Left renal cortex interstitium (tissue), 4 donors: ENCODE results near the gene ARHGAP24. TPM values are rescaled to one million over a fixed set of nuclear protein-coding genes. Genes with fewer than 3 reads are reported as not detected.
"Not testable (repeated sequence)": the region's sequence is repeated elsewhere in the genome, so short reads cannot be mapped to it uniquely, and the experiment has no call there.

Source experiments
- DNase-seq, 4 donors: peaks; one replicate each; pipeline ENCODE4 v3.0.0-alpha.2; 2013; ENCODE audit warnings: low read depth in 4 of 4, low spot score in 2 of 4, missing footprints in 1 of 4
- polyA plus RNA-seq, 4 donors: library from polyadenylated mRNA; unstranded; fragments of 120-200 nt; gene quantifications; one replicate each; pipeline ENCODE4 v1.2.1, GENCODE V29; 2013; ENCODE audit not compliant: insufficient read length in 4 of 4

The ARHGAP24 gene
- polyA plus RNA-seq, 4 donors = 101 to 133 (median 109) TPM

DNA sequence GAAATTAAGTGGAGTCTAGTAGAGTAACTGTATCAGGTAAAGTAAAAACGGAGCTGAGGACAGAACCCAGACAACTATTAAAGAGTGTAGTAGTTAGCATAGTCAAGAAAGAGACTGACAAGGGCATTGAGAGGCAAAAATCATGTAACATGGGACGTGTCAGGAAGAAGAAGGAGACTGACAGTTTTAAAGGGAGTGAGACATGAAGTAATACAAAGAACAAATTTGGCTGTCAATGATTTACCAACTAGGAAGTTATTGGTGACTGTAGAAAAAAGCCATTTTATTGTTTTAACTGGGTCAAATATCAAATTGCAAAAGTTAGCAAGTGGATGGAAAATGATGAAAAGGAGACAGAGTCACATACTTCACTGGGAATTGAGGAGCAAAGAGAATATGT lies 462.6 kb downstream of the ARHGAP24 start:
- no peak for DNase-seq

DNA sequence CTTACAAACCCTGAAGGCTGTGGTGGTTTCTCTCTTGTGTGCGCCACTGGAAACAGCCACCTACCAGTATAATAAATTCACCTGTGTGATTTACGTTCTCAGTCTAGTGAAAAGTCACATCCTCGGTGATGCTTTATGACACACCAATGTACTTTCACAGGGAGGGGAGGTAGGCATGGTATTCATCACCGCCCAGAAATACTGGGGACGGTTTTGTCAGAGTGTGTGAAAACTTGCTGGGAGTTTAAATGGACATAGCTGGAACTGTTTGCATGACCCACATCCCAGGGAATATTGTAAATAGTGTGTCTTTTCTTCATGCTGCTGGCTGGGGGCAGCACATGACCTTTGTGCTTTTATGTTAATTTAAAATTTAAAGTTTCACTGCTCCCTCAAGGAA lies 463.1 kb downstream of the ARHGAP24 start:
- DNase-seq = no peak

DNA sequence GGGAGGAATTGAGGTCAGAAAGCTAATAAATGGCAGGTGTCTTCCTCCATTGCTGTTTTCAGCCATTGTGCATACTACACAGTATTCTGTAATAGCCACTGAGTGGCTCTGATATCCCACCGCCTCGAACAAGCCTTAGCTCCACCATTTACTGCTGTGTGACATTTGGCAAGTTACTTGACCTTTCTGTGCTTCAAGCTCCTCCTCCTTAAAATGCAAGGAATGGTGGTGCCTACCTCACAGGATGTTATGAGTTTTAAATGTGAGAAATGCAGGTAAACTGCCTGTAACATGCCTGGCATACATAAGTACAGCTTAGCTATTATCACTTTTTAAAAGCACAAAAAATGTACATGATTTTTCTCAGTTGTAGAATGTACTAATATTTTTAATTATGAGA lies 464.0 kb downstream of the ARHGAP24 start:
- DNase-seq = no peak

DNA sequence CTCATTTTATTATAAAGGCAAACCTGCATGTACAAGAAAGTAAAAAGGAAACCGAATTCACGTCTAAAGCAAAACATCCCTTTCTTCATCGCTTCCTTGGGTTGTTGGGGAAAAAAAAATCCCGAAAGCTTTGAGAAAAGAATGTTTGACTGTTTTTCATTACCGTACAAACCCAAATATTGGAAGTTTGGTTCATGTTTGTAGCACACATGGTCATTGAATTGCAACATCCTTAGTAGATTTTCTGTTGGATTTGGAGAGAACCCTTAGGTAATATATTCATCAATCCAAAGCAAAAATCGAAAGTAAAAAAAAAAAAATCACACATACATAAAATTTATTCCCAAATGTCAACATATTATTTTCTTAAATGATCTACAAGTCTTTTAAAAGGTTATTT lies 464.6 kb downstream of the ARHGAP24 start:
- DNase-seq = no peak

DNA sequence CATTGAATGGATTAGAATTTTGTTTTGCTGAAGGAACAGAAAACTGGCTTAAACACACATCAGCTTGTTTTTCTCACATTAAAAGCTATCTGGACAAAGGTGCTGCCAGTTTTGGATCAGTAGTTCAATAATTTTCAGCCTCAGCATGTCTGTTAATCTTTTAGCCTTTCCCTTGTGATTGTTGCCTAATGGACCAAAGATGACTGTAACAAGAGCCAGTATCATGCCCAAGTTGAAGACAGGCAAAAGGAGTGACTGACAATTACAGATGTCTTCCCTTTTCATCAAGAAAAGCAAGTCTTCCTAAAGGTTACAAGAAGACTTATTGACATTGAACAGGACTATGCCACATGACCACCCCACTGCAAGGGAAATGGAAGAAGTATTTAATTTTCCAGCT lies 465.2 kb downstream of the ARHGAP24 start:
- no peak for DNase-seq

DNA sequence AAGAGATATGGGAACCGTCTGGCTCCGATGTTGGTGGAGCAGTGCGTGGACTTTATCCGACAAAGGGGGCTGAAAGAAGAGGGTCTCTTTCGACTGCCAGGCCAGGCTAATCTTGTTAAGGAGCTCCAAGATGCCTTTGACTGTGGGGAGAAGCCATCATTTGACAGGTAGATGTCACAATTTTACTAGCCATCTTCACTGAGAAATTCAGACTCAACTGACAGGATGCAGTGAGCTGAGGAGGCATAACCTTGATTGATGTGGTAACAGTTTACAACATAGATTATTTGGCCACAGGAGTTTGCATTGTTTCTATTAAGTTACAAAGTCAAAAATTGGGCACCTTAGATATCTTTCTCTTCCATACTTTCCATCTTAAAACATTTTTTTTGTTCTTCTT lies 467.2 kb downstream of the ARHGAP24 start:
- DNase-seq = no peak

DNA sequence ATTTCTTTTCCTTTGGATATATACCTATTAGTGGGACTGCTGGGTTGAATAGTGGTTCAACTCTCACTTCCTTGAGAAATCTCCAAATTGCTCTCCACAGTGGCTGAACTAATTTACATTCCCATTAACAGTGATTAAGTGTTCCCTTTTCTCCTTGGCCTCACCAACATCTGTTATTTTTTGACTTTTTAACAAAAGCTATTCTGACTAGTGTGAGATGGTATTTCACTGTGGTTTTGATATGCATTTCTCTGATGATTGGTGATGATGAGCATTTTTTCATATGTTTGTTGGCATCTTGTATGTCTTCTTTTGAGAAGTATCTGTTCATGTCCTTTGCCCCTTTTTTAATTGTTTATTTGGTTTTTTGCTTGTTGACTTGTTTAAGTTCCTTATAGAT lies 471.9 kb downstream of the ARHGAP24 start:
- no peak for DNase-seq

DNA sequence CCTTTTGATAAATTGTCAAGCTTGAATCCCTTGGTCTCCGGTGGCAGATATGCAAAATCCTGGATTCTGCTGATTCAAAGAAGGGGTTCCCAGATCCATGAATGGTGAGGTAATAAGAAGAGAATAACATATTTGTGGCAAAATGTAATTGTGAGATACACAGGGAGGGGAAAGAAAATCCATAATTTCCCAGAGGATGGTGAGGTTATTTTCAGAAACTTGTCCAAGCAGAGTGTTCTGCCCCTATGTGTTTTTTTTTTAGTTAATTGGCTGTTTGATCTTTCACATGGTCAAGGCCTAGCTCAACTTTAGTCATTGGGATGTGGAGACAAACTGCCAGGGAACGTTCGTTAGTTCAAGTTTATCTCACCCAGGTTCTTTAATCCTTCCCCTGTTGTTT lies 476.1 kb downstream of the ARHGAP24 start:
- no peak for DNase-seq

DNA sequence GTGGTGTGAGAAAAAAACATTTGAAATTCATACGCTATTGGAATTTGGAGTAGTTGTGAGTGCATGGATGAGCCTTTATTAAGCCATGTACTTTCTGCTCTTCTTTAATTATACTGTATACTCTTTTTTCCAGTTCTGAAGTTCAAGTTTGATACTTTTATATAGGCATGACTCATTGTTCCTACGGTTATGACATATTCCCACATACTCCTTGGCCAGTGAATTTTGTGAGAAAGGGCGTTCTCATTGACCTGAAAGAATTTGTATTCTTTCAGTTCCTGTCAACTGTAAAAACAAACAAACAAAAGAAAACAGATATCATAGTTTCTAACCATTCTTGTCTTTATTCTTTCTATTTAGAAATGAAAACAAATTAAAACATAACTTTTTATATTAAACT lies 477.6 kb downstream of the ARHGAP24 start:
- no peak for DNase-seq

DNA sequence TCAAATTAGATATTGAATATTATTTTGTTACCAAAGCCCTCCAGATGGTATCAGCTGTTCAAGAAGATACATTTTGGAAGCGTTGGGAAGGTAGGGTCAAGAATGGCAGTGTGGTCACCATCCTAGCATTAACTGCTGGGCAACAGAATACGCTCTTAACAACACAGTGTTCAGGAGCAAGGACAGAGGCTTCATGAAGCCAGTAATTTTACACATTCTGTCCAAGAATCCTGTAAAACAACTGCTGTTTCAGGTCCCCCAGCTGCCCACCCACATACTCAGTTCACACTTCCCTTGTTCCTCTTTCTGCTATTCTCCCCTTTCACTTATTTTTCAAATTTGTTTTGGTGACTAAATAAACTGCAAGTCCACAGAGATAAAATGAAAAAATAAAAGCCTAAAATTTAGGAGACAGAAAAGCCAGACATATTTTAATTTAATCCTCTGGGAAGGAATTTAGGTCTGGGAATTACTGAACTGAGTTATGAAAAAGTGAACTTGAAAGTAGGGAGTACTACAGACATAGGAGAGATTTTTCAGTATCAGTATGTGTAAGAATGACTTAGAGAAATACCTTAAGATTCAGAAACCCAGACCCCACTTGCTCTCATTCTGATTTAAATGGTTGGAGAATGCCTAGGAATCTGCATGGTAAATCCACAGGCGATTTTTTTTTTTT lies 478.2 kb downstream of the ARHGAP24 start:
- DNase-seq = no peak

DNA sequence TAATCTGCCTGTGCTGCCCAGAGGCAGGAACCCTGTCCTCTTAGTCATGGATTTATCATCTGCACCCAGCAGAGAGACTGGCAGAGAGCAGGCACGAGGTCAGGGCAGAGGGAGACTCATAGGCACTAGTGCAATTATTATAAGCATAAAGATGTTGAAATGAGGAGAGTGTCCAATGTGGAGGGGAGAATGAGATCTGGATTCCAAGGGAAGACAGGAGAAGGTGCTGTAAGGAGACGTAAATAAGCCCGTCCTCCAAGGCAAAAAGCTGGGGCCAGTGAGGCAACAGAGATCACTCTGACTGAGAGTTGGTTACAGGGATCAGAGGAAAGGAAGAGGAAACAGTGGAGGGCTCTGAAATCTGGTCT lies 478.7 kb downstream of the ARHGAP24 start:
- no peak for DNase-seq

DNA sequence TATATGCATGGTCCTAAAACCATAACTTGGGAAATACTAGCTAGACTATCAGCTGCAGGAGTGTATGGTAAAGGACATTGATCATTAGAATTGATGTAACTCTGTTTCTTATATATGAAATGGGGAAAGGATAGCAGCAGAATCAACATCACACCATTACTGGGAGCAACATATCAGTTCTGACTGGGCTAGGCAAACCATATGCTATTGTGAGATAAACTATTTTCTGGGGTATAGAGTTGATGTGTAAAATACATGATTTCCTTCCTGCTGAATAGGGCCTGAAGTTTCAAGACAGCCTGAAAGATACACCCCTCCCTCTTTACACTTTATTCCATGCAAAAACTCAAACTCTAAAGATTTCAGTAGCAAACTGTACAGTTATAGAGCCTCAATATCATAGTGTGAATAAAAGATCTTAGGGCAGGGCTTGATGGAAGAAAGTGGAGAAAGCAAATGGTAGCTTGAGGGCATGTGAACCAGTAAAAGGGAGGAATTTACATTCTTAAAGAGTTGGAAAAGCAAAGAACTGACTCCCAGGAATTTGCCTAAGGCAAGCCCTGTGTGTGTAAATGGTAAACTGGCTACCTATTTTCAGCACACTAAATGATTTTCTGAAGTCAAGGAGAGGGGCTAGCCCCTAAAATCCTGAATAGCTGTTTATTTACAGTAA lies 480.8 kb downstream of the ARHGAP24 start:
- no peak for DNase-seq

DNA sequence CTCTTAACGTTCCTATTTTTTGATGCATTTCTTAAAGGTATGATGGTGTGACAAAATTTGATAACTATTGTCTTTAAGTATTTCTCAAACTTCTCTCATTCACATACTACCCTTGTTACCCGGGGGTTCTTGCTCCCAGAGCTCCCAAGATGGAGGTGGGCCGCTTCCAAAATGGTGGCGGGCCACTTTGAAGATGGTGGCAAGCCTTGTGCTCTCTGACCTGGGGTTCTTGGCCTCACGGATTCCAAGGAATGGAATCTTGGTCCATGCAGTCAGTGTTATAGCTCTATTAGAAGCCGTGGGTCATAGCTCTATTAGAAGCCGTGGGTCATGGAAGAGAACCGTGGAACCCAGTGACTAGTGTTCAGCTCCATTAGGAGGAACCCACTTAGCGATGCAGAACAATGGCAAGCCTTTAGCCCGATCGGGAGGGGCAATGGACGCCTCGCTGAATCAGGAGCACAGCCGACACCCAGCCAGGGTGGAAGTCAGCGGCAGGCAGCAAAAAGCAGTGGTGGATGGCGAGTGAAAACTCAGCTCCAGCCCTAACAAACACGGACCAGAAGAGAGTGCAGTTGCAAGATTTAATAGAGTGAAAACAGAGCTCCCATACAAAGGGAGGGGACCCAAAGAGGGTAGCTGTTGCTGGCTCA lies 481.5 kb downstream of the ARHGAP24 start:
- DNase-seq = no peak

DNA sequence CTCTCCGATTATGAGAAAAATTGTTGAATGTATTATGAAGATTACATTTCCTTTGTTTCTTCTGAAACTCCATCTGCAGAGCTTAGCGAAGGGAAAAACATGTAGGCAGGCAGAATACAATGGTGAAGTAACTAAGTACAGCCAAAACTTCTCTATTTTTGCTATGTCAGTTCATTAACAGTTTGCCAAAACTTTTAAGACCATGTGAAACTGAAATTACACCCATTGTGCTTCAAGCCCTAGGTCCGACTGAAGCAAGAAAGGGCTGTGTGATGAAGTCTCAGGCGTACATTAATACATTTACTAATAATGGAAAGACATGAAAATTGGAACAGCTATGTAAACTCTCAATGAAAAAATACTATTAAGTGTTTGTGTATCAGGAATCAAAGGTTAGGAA lies 486.9 kb downstream of the ARHGAP24 start:
- no peak for DNase-seq

DNA sequence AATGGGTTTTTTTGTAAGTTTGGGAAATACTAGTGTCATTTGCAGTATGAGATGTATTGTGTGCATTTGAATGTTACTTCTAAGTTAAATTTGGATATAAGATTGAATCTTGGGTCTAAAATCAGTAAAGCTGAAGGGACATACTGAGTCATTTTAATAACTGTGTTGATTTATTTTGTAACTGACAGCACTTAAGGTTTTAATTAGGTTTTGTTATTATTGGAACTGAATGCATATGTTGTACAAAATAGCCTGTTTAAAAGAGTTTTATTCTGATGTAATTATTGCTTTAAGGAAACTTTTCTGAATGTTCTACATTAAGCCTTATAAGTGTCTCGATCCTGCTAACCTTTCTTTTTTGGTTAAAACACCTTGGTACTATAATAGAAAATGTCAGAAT lies 488.3 kb downstream of the ARHGAP24 start:
- DNase-seq = no peak

DNA sequence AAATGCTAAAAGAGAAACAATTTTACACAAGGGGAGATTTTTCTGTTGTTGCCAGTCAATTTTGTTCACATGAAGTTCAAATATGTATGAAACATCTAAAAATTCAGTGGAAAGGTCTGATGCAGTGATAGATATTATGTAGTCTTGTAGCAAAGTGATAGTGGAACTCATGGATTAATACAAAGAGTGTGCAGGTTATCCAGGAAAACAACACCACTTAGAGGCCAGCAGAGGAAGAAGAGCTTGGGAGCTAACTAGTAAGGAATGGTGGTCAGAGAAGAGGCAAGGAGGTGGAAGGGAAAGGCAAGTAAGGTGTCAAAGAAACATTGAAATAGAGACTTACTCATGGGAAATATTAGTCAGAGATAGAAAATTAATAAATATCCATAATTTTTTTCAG lies 489.3 kb downstream of the ARHGAP24 start:
- DNase-seq = no peak

DNA sequence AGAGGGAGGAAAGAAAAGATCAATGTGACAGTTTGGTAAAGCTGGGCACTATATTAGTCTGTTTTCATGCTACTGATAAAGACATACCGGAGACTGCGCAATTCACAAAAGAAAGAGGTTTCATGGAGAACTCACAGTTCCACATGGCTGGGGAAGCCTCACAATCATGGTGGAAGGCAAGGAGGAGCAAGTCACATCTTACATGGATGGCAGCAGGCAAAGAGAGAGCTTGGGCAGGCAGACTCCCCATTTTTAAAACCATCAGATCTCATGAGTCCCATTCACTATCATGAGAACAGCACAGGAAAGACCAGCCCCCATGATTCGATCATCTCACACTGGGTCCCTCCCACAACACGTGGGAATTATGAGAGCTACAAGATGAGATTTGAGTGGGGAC lies 490.1 kb downstream of the ARHGAP24 start:
- not testable (repeated sequence) for DNase-seq

DNA sequence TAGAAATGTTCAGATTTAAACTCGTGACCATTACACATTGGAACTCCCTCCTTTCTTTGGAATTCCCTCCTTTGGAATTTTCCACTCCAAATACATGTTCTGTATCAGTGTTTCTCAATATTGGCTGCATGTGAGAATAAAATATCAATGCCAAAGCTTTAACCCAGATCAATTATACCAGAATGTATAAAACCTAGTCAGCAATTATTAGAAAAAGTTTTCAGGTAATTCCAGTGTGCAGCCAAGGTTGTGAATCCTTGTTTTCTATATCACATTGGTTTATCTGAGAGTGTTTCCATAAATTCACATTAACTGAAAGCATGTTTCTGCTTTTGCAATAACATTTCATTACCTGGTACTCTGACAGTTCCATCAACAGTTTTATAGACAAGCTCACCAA lies 490.6 kb downstream of the ARHGAP24 start:
- DNase-seq = no peak

DNA sequence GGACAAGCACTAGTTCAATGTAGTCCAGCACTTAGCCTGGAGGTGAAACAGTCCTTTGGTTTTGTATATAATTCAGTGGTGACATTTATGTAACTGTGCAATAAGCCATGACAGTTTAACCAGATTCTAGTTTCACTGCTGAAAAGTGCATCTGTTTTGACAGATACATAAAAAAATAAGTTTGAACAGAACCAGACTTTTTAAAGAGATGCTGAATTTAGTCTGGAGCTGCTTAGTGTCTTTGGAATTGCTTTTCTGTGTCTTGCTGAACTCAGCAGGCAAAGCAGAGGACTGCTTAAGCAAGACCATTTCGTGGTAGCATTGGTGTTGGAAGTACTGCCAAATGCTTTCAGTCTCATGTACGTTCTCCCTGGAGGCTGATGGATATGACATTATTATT lies 491.4 kb downstream of the ARHGAP24 start:
- no peak for DNase-seq

DNA sequence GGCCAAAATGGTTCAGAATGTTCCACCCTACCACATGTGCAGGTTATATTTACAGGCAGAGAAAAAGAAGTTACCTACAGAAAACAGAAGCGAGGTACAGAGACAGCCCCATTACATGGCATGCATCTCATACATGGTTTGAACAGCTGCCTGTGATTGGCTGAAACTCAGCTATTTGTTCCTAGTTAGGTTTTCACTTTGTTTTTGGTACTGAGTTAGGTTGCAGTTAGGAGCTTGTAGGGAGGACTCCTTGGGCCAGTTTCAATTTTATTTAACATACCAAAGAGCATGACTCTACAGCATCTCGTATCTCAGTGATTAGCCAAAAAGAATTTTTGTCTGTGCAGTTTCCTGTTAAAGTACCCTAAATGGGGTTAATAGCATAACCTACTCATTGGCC lies 492.9 kb downstream of the ARHGAP24 start:
- DNase-seq = no peak

DNA sequence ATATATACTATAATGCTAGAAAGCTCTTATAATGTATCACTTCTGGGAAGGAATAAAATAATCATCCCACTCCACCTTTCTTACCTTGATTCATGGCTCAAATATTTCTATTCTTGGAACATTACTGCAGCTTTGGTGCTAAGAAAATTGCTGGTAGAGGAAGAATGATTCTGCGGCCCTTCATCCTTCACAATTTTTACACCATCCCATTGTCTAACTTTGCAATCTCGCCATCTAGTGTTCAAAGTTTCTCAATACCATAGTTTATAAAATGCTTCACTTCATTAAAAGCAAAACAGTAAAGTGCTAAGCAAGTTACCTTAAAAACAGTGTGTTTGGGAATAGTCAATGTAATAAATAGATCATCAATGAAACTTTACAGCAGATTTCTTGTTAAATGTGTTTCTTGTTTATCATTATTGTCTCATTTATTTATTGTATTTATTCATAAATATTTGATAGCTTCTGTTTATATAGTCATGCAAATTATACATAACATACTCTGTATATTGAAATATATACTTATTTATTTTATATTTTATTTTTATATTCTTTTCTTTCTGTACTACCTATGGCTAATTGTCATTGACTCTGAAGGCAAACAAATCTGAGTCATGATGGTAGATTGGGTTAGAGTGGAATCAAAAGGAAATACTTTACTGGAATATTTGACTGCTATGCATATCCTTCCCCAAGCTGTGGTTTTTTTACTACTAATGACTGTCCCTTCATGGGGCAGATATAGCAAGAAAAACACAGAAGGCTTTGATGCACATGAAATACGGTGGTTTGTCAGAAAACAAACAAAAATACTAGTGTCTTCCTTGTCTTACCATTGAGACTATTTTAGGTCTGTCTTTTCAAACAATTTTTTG lies 494.2 kb downstream of the ARHGAP24 start:
- DNase-seq = peak in 3 of 4 donors; percentile 37 to 58 (median 48)
